Astrocyte of the cerebellum (primary cell): Measurements from ENCODE around the gene AGBL1.
"Not testable (repeated sequence)": the region's sequence is repeated elsewhere in the genome, so short reads cannot be mapped to it uniquely, and the experiment has no call there.

Experiments used
- DNase-seq: peaks from one replicate; pipeline ENCODE4 v3.0.0-alpha.2; 2011; ENCODE audit warnings: low read depth
- H3K4me3 ChIP-seq: 2 replicates; pipeline ENCODE4 v1.5.1; 2011; ENCODE audit warnings: mild to moderate bottlenecking, low read depth, low read length, moderate library complexity
- CTCF ChIP-seq: IDR thresholded peaks from 2 replicates; pipeline ENCODE4 v1.5.1; 2012; ENCODE audit warnings: low read length, low read depth, moderate library complexity, mild to moderate bottlenecking; ENCODE audit errors: missing control alignments
- in situ Hi-C: cut with HindIII; loops from 2 replicates; pipeline ENCODE4 v1.10.0; 2017; ENCODE audit warnings: low sequenced_read_pairs

AGBL1 gene

GRCh38 chr15:86425746-86426145 is 346.1 kb downstream of the AGBL1 start:
- in situ Hi-C loops: no loop called here

GRCh38 chr15:86432861-86433260 is 353.2 kb downstream of the AGBL1 start:
- no peak for DNase-seq
- H3K4me3 ChIP-seq: no peak overlapping the region
- in situ Hi-C loops: loop anchor here (5.0 kb wide), 1 partner anchor 49 kb away; no protein-coding TSS in a partner anchor
- TF ChIP-seq CTCF: no peak

More at GRCh38 chr15:86425746-86426145, 346.1 kb downstream of the AGBL1 start:
- H3K4me3 ChIP-seq: no peak overlapping the region
- TF ChIP-seq CTCF: no peak
- no peak for DNase-seq

- in situ Hi-C loops: loop anchor here (5.0 kb wide), 1 partner anchor 48 kb away; no protein-coding TSS in a partner anchor
- no peak overlapping the region for H3K4me3 ChIP-seq
- DNase-seq: no peak
- TF ChIP-seq CTCF: no peak
Measured at GRCh38 chr15:86433983-86434382, 354.3 kb downstream of the AGBL1 start.

GRCh38 chr15:86439614-86440013 is 359.9 kb downstream of the AGBL1 start:
- TF ChIP-seq CTCF: no peak

GRCh38 chr15:86444527-86444926 is 364.9 kb downstream of the AGBL1 start:
- no peak for TF ChIP-seq CTCF
- DNase-seq: no peak
- in situ Hi-C loops: no loop called here
- no peak overlapping the region for H3K4me3 ChIP-seq

More at GRCh38 chr15:86439614-86440013, 359.9 kb downstream of the AGBL1 start:
- no peak overlapping the region for H3K4me3 ChIP-seq
- no peak for DNase-seq
- in situ Hi-C loops: no loop called here

DNA sequence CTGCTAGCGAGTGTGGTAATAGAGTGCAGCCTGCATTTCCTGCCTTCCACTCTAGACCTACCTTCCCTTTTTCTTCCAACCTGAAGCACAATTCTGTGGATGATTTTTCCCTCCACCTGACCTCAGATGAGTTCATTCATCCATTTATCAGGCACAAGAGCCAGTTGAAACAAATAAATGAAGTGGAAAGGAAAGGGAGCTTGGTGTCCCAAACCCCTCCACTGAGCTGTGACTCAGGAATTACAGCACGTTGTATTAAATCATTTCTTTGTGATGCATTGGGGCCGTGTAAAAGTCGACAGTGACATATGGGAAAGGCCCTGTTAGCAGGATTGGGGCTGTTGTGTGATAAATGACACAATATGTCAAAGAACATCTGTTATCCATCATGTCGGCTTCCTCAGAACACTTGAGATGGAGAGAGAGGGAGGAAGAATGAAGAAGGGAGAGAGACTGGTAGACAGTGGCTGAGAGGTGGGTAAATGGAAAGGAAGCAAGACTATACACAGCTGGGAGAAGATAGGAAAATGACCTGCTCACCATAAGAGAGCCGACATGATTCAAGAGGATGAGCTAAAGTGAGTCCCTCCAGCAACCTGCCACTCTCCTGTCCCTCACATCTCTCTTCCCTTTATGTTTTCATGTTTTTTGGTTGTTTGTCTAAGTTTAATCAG is 366.0 kb downstream of the AGBL1 start:
- TF ChIP-seq CTCF: no peak

GRCh38 chr15:86446253-86446640 is 366.6 kb downstream of the AGBL1 start:
- no peak overlapping the region for H3K4me3 ChIP-seq
- in situ Hi-C loops: no loop called here
- TF ChIP-seq CTCF: no peak
- no peak for DNase-seq

More for the DNA sequence above, 366.0 kb downstream of the AGBL1 start:
- in situ Hi-C loops: no loop called here
- DNase-seq: no peak
- no peak overlapping the region for H3K4me3 ChIP-seq

GRCh38 chr15:86465470-86466039 is 385.9 kb downstream of the AGBL1 start:
- DNase-seq, H3K4me3 ChIP-seq, in situ Hi-C loops: not testable (repeated sequence)
